Ascending aorta (tissue), 2 donors: Measurements from ENCODE around the gene PLCL2. TPM values are rescaled to one million over a fixed set of nuclear protein-coding genes. Genes with fewer than 3 reads are reported as not detected.

ENCODE experiments used
- DNase-seq, 2 donors: peaks; one replicate each; pipeline ENCODE4 v3.0.0-alpha.2; 2019; ENCODE audit warnings: low spot score in 2 of 2
- H3K27ac ChIP-seq, 2 donors: fragments of 200-600 bp; sonication (generic); one replicate each; pipeline ENCODE4 v1.5.1; 2016 to 2017; ENCODE audit warnings: mild to moderate bottlenecking in 1 of 2
- H3K27me3 ChIP-seq: fragments of 200-600 bp; sonication (generic); one replicate; pipeline ENCODE4 v1.5.1; 2017
- H3K36me3 ChIP-seq, 2 donors: fragments of 200-600 bp; sonication (generic); one replicate each; pipeline ENCODE4 v1.5.1; 2016
- H3K4me1 ChIP-seq, 2 donors: fragments of 200-600 bp; sonication (generic); one replicate each; pipeline ENCODE4 v1.5.1; 2016 to 2017; ENCODE audit warnings: mild to moderate bottlenecking in 1 of 2
- H3K4me3 ChIP-seq, 2 donors: fragments of 200-600 bp; sonication (generic); one replicate each; pipeline ENCODE4 v1.5.1; 2016 to 2017; ENCODE audit warnings: mild to moderate bottlenecking in 1 of 2
- H3K9me3 ChIP-seq, 2 donors: fragments of 200-600 bp; sonication (generic); one replicate each; pipeline ENCODE4 v1.5.1; 2016
- intact Hi-C: fragments of 100-400 bp; cut with DNase I; formaldehyde crosslinking; loops from one replicate; pipeline ENCODE4 v1.15.1; 2023
- total RNA-seq: library from RNA; depleted of rRNA; stranded (reverse); fragments of >200 nt; gene quantifications from one replicate; pipeline ENCODE4 v1.1.0, GENCODE V29; 2016
- TF ChIP-seq, protein P1 (sequence below), 3 experiments: fragments of 200-600 bp in 2 of 3; fragments of 450-650 bp in 1 of 3; sonication (generic) in 2 of 3; IDR thresholded peaks; one replicate each; pipeline ENCODE4 v1.5.1; 2016 to 2019; ENCODE audit warnings: antibody characterized with exemption in 3 of 3, mild to moderate bottlenecking in 1 of 3, moderate library complexity in 1 of 3

PLCL2 gene
- total RNA-seq, 1 donor from 2014 or later = 2.9 TPM

DNA sequence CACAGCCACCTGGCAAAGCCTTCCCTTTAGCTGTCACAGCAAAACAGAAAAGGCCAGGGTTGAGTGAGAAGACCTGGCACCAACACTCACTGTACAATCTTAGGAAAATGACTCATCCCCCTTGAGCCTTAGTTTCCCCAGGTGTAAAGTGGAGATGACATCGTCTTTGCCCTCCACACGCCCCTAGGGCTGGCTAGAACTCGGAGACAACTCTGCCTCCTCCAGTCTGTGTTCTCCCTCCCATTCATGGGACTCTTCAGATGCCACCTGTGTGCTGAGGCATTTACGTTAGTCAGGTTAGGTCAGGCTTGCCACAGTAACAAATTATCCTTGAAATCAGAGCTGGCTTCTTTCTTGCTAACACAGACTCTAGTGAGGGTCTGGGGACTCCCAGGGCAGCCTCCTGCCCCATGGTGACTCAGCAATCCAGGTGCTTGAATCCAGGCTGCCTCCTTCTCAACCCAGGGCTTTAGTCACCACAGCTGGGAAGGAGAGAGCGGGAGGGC is 252.6 kb downstream of the PLCL2 start:
- no peak overlapping the region for H3K4me3 ChIP-seq
- peak in 1 of 2 donors; percentile 8 for DNase-seq
- peak overlapping the region in 1 of 2 donors; percentile 71 for H3K27ac ChIP-seq
- no peaks in the 10 kb centered on the region for H3K36me3 ChIP-seq
- intact Hi-C loops = no loop called here
- TF ChIP-seq, protein P1, sequence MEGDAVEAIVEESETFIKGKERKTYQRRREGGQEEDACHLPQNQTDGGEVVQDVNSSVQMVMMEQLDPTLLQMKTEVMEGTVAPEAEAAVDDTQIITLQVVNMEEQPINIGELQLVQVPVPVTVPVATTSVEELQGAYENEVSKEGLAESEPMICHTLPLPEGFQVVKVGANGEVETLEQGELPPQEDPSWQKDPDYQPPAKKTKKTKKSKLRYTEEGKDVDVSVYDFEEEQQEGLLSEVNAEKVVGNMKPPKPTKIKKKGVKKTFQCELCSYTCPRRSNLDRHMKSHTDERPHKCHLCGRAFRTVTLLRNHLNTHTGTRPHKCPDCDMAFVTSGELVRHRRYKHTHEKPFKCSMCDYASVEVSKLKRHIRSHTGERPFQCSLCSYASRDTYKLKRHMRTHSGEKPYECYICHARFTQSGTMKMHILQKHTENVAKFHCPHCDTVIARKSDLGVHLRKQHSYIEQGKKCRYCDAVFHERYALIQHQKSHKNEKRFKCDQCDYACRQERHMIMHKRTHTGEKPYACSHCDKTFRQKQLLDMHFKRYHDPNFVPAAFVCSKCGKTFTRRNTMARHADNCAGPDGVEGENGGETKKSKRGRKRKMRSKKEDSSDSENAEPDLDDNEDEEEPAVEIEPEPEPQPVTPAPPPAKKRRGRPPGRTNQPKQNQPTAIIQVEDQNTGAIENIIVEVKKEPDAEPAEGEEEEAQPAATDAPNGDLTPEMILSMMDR (IDR thresholded peaks at IDR 0.05) = no peak
- H3K4me1 ChIP-seq = peaks cover 10 to 19% of the 10 kb centered on the region in 2 donors
- H3K27me3 ChIP-seq = no peaks in the 10 kb centered on the region
- H3K9me3 ChIP-seq = no peaks in the 10 kb centered on the region

DNA sequence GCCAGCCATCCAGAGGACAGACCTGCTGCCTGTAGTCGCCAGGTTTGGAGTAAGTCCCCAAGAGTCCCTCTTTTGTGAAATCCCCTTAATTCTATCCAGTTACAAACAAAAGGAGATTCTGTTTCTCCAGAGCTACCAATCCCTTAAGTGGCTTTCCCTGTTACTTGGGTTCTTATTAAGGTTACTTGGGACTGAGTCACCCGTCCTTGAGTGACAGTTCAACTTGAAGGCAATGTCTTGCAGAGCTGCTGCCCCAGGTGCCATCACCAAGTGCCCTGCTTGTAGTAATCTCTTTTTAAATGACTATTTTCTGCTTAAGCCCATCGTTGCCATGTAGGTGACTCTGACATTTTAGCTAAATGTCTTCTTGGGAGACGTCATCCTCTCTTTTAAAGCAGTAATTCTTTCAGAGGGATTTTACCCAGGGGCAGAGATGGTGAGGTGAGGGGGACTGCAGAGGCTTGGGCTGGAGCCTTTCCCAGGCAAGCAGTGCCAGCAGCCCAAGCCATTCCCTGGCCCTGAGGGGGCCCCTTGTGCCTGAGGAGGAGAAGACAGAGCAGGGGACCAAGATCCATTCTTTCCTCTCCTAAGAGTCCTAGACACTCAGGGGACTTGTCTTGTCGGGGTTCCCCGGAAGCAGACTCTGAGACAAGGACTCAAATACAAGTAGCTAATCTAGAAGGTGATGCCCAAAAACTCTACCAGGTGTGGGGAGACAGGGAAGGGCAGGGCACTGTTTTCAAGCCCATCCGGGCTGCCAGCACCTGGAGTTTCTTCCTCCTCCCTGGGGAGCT is 253.7 kb downstream of the PLCL2 start:
- Histone ChIP-seq H3K36me3 (no peaks in the 10 kb centered on the region), H3K27ac (peak overlapping the region in 1 of 2 donors; percentile 71), H3K9me3 (no peaks in the 10 kb centered on the region), H3K27me3 (no peaks in the 10 kb centered on the region), H3K4me3 (no peak overlapping the region), H3K4me1 (peaks cover 10 to 19% of the 10 kb centered on the region in 2 donors)
- TF ChIP-seq, protein P1 (IDR thresholded peaks at IDR 0.05) = no peak
- DNase-seq = peak in 1 of 2 donors; percentile 44
- intact Hi-C loops = no loop called here
